HG03108 (cell line): ENCODE results near the gene TINAGL1.

Source experiments
- ATAC-seq: cut with Tn5 transposase; IDR thresholded peaks from one replicate; pipeline ENCODE4 v1.9.1; 2021; ENCODE audit warnings: moderate library complexity; ENCODE audit not compliant: unreplicated experiment

TINAGL1 gene

DNA sequence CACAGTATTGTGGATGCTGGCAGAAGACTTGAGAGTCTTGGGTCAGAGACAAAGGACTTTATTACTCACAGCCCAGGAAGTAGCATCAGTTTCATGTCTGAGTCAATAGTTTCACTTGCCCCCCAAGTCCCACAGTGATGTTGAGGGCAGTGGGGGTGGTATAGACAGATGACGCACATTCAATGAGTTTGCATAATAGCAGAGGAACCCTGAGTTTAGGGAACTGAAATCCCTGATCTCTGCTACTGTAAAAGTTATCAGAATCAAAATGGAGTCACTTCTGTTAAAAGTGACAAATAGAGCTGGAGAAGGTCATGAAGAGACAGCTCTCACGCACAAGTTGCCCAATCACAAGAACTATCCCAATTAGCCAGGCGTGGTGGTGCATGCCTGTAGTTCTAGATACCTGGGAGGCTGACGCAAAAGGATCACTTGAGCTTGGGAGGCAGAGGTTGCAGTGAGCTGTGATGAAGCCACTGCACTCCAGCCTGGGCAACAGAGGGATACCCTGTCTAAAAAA lies 29.7 kb downstream of the TINAGL1 start:
- peak; percentile 87 for ATAC-seq

DNA sequence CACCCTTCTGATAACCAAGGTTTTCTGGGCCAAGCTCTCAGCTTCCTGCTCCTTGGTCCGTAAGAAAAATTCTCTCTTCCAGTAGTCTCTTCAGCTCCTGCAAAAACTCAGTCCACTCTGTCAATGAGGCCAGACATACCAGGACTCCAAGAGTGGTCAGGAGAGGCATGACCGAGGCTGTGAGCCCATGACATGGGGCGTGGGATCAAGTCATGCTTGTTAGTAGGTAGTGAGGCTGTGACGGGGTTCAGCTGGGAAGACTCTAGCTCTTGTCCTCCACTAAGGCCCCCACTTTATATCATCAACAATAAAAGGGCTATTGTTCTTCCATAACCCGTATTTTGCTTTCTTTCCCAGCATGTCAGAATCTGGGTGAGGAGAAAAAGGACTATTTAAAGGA lies 31.0 kb downstream of the TINAGL1 start:
- ATAC-seq: no peak

DNA sequence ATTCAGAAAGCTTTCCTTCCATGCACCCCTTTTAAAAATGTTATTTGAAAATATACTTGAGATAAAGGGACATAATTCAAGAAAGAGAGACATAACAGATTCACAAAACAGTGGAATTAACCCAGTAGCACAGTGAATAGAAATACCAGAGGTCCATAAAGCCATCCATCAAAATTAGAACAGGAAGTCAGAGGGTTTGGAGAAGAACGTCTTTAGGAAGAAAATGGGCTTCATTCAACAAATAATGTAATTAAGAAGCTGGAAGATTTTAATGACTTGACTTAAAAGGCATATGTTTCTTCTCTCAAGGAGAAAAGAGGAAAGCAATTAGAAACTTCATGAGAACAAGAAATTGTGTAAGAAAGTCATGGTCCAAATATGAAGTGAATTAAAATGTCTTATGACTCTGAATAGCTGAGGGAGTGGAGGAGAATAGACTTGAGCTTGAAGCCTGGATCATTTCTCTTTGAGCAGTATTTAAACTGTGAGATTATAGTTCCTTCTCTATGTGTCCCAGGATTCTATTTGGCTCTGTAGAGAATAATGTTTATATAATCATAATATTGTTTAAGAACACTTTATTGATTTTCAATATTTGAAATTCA lies 33.3 kb downstream of the TINAGL1 start:
- no peak for ATAC-seq

DNA sequence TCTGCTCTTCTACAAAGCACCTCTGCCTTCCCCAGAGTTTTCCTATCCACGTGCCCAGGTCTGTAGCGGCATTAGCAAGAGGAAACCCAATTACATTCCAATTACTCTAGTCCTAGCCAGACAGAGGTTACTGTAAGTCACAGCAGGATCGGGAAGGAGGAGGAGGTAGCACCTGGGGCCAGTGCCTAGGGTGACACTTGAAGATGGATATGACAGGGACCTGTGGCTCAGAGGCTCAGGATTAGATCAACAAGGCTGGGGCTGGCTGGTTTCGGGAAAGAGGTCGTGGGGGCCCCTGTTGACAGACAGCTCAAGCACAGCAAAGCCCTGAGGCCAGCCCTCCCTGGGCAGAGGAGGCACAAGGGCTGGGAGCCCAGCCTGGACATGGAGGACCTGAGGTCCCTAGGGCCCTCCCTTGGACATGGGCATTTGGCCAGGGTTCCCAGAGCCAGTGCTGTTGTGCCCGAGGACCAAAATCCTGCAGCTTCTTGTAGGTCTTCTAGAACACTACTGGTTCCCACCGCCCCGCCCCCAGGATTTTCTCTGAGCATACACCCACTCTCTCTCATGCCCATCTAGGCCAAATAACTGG lies 38.2 kb downstream of the TINAGL1 start:
- ATAC-seq: no peak

DNA sequence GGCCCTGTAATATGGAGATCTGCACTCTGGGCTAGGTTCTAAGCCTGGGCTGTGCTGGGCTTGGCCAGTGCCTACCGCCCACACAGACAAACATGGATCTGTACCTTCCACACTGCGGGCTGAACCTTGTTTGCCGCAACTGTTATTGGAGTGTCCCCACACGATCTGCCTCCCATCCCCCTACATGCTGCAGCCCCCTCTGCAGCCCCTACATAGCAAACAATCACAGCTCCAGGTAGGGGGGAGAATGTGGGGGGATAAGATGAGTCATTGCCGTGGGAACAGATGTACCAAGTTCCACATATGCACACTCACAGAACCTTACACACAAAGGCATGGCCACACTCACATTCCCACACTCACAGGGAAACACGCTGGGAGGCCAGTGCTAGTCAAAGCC lies 39.1 kb downstream of the TINAGL1 start:
- no peak for ATAC-seq

DNA sequence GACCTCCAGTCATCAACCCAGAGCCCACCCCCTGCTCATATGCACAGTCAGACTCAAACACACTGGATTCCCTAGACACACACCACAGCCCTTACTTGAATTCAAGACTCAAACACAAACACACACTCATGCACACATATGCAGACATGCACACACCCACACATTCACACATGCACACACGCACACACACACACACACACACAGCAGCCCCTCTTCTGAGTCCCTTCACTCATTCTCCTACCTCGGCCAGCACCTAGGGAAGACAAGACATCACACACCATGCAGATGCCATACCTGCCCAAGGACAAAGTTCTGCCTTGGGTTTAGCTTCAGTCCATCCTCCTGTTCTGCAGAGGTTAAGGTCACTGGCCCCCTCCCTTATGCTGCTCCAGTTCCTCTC lies 39.6 kb downstream of the TINAGL1 start:
- no peak for ATAC-seq

DNA sequence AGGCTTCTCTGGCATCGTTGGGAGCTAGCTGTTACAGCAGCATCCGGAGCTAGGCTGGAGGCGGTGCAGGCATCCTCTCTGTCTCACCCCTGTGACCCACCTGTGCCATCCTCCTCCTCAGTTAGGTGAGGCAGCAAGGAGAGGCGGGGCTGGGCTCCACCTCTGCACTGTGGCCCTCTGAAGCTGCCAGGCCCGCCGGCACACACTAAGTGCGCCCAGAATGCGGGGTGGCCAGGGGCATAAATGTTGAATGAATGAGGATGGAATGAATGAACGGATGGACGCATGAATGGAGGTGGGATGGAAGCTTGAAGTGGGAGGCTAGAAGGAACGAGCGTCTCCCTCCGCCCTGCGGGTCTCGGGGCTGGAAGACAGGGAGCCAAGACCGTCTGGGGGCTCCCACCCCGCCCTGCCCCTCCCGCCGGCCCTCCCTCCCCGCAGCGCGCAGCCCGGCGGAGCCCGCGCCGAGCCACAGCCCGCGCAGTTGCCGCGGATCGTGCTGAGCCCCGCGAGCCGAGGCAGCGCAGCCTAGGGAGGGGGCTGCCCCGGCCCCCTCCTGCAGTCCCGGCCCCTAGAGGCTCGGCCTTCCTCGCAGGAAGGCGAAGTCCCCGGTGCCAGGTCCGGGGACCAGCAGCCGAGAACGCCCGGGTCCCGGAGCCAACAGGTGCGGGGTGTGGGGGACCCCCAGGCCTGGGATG lies 41.1 kb downstream of the TINAGL1 start, which contains the start of gene HCRTR1:
HCRTR1 (plus strand) TSS at position 472 of the 698 bp plus-strand sequence. CDS start 1,504 bp downstream, outside the sequence.
- no peak for ATAC-seq

DNA sequence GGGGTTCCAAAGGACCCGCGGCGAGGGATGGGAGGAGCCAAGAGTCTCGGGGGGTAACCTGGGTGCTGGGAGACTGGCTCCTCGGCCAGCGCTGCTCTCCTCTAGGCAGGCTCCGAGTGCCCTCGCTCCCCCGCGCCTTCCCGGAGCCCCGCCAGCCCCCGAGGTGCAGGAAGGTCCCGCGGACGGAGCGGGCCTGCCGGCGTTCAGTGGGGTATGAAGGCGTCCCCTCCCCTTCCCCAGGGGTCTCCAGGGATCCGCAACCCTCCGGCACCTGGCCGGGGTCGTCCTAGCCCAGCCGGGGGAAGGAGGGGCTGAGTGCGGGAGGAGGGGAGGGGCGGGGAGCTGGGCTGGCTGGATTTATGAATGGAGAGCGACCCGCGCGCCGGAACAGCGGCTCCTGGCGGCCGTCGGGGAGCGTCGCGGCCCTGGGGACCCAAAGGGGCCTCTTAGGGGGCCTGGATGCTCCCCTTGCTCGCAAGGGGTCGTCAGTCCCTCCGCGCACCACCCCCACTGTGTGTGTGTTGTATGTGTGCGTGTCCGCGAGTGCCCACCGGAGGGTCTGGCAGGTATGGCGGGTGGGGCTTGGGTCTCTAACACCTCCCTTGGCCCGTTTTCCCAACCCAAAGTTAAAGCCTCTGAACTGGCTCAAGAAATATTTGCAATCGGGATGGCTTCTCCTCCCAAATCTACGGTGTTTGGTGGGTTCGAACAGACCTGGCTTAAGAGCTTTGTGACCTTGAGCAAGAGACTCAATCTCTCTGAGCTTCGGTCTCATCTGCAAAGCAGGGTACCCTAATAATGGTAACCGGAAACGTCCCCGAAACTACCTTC lies 41.8 kb downstream of the TINAGL1 start:
- ATAC-seq: no peak

DNA sequence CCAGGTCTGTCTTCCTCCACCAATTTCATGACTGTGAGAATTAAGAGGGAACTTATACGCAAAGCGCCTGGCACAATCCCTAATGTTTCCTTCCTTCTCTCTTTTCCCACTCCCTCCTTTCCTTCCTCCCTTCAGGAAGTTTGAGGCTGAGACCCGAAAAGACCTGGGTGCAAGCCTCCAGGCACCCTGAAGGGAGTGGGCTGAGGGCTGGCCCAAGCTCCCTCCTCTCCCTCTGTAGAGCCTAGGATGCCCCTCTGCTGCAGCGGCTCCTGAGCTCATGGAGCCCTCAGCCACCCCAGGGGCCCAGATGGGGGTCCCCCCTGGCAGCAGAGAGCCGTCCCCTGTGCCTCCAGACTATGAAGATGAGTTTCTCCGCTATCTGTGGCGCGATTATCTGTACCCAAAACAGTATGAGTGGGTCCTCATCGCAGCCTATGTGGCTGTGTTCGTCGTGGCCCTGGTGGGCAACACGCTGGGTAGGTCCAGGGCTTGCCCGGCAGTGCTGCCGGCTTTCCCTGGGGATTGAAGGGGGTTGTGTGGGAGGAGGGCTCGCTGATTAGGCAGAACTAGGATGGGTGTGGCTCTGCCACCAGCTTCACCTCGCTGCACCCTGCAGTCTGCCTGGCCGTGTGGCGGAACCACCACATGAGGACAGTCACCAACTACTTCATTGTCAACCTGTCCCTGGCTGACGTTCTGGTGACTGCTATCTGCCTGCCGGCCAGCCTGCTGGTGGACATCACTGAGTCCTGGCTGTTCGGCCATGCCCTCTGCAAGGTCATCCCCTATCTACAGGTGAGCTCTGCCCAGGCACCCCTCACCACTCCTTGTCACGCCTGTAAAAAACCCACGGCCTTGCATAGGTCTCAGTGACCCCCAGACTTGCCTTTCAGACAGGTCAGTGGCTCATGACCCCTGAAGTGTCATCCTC lies 42.9 kb downstream of the TINAGL1 start:
- ATAC-seq: no peak

DNA sequence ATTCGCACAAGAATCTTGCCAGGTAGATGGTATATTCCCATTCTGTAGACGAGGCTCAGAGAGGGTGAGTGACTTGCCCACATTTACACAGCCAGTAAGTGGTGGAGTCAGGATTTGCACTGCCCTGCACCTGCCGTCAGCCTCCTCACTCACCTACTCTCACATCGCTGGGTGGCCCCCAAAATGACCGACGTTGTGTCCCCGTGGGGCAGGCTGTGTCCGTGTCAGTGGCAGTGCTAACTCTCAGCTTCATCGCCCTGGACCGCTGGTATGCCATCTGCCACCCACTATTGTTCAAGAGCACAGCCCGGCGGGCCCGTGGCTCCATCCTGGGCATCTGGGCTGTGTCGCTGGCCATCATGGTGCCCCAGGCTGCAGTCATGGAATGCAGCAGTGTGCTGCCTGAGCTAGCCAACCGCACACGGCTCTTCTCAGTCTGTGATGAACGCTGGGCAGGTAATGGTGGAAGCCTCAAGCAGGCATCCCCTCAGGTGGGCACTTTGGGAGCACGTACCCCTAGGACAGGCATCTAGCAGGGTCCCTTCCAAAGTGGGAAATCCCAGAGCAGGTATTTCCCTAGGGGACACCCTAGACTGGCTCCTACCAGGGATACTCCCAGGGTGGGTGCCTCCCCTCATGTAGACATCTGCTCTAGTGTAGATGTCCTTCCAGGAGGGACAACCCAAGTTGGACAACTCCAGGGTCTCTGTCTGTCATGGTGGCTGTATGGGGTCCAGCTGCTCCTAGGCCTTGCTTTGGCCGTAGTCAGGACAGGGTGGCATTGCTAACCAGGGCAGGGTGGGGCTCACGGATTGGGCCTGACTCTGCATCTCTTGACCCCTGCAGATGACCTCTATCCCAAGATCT lies 44.5 kb downstream of the TINAGL1 start:
- ATAC-seq: no peak

DNA sequence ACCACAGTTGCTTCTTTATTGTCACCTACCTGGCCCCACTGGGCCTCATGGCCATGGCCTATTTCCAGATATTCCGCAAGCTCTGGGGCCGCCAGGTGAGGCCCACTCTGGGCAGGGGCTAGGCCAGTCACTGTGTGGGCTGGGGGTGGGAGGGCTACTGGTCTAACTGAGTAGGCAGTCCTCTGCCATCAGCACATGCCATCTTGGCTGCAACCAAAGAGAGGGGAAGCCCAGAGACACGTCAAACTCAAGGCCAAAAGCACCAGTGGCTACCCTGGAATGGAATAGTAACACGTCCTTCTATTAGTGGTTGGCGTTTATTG lies 45.1 kb downstream of the TINAGL1 start:
- ATAC-seq: no peak

DNA sequence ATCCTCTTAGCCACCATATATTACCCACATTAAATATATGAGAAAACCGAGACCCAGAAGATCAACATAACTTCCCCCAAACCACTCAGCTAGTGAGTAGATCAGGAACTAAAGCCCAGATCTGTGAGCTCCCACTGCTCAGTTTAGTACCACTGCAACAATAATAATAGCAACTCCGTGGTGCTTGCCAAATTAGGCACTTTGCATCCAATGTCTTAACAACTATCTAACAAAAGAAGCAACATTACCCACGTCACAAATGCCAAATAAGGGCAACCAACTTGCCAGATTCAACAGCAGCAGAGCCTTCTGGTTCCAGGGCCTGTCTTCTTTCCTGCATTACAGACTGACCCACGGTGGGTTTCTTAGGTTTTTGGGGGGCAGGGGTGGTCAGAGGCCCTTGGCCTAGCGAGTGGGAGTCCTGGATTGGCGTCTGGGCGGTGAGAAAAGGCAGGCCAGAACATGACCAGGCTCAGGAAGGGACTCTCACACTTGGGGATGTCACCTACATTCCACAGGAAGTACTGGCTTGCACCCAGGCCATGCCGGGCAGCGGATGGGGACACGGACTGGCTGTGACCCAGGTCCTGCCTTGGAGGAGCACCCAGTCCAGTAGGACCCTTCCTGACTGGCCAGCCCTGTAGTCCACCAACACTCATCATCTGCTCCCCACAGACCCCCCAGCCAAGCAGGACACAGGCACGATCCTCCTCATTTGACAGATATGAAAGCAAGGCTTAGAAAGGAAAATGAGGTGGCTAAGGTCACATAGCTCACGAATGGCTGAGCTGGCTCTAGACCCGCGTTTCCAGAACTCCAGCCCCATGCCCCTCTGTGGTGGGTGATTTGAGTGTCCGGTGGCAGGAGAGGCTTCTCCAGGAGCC lies 45.8 kb downstream of the TINAGL1 start:
- no peak for ATAC-seq

DNA sequence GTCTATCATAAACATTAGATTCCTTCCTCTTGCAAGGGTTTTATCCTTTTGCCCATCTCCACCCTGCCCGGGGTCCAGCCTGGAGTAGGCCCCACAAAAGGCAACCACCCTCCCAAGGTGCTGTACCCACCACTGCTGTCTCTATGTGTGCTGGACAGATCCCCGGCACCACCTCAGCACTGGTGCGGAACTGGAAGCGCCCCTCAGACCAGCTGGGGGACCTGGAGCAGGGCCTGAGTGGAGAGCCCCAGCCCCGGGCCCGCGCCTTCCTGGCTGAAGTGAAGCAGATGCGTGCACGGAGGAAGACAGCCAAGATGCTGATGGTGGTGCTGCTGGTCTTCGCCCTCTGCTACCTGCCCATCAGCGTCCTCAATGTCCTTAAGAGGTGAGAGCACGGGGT lies 47.0 kb downstream of the TINAGL1 start:
- no peak for ATAC-seq

DNA sequence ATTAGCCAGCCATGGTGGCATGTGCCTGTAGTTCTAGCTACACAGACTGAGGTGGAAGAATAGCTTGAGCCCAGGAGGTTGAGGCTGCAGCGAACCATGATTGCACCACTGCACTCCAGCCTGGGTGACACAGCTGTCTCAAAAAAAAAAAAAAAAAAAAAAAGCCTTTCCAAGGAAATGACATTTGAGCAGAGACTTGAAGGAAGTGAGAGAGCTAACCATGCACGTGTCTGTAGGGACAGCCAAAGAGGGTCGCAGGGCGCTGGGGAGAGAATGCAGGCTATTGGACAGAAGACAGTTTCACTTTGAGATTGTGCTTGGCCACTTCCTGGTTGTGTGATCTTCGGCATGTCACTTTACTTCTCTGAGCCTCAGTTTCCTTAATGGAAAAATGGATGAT lies 48.0 kb downstream of the TINAGL1 start:
- ATAC-seq: no peak

DNA sequence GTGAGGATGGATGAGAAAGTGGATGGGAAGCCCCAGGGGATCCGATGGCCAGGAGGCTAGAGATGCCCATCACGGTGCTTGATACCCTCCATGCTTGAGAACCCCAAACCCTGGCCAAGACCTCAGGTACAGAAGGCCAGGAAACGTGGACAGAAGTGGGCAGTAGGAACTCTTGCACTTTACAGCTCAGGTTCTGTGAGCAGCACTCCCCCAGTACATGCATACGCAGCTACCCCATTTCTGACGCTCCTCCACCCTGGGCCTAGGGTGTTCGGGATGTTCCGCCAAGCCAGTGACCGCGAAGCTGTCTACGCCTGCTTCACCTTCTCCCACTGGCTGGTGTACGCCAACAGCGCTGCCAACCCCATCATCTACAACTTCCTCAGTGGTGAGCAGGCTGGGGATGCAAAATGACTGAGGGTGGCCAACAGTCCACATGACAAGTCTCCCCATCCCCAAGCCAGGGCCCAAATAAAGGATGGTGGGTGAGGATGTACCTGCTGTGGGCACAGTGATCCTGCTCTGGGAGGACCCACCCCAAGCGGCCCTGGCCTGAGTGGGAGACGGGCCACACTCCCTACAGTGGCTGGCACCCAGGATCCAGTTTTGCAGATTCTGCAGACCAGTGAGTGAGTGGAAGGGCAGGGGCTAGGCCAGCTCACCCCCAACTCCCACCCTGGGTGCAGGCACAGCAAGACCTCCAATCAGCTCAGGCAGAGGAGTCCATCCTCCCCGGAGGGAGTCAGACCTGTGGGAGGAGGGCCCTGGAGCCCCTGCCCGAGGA lies 48.6 kb downstream of the TINAGL1 start:
- ATAC-seq: no peak

DNA sequence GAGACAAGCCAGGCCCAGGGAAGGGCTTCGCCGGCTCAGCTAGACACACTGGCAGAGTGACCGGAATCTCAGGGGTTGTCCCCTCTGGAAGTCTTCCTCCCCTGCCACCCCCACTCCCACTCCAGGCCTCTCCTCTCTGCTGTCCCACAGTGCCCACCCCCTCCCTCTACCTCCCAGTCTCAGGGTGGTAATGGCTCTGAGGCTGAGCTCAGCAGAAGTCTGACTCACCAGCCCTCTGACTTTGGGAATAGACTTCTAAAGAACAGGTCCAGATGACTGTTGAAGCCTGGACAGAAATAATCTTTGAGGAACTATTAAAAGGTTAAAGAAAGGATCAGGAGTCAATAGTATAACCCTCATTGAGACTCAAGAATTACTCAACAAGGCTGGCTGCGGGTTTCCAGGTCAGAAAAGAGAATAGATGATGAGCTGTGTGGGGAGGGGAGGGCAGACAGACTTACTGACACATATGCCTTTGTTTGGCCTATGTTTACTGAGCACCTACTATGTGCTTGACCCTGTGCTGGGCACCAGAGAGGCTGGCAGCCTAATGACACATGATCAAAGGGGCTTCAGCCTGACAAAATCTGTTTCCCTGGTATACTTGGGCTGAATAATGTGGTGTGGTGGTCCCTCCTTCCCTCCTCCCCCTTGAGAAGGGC lies 49.4 kb downstream of the TINAGL1 start:
- ATAC-seq: no peak
